Skeletal muscle cell (primary cell): Measurements from ENCODE around the gene PFKFB2.
A peak's percentile ranks its signal among the peaks of the same experiment; 100 is the strongest.

Source experiments
- DNase-seq: peaks from one replicate; pipeline ENCODE4 v3.0.0-alpha.2; 2010; ENCODE audit warnings: low read depth
- H3K4me3 ChIP-seq: 2 replicates; pipeline ENCODE4 v1.5.1; 2011; ENCODE audit warnings: low read depth, mild to moderate bottlenecking, control low read depth, low read length, moderate library complexity

PFKFB2 gene

DNA sequence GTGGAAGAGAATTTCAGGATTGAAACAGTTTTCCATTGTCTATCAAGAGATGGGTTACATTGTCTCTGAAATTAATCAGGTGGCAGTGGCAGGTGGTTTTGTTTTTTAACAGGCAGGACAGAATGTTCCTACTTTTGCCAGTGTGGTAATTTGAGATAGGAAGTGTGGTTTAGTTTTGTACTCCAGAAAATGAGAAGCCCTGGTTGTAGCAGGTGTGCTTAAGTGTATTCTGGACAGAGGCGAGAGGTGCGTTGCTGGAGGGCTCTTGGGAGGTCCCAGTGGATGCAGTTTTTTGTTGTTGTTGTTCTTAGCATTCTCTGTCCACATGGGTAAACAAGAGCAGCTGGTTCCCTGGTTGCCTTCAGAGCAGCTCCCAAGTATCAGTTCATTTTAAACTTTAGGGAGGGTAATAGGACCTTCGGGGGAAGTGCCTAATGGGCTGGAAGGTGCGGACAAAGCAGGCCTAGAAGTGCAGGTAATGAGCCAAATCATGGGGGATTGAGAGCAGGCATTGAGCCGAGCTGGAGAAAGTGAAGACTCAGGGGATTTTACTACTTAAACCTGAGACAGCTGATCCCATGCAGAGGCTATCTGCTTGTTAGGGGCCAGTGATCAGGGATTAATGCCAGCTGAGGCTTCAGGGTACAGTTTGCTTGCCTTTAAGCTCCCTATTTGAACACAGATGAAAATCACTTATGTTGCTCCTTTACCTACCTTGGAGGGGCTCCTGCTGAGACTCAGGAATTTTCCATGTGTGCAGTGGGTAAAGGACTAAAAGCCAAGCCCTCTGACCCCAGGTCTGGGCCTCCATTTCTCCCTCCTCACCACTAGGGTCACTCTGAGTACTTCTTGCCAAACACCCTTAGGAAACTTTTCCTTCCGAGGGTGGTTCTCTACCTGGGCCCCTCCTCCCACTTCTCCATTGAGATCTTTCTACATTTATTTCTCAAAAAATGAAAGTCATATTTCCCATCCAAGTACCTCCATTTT is 6.1 kb downstream of the PFKFB2 start:
- peak; percentile 14 for DNase-seq
- no peak overlapping the region for H3K4me3 ChIP-seq

DNA sequence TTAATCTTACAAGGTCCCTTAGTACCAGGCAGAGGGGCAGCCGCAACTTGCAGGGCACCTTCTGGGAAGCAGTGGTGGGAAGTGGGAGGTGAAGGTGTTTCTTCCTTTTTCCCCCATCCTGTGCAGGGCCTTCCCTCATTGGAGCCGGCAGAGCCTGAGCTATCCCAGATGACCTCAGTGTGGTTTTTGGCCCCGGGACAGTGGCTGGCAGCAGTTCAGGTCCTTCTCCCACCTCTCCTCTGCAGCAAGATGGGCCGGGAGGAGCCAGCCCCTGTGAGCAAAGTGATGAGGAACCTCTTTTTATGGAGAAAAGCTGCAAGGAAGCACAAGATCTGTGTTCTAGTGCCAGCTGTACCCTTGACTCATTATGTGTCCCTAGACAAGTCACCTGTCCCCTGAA is 6.8 kb downstream of the PFKFB2 start:
- no peak overlapping the region for H3K4me3 ChIP-seq
- no peak for DNase-seq

GRCh38 chr1:207060596-207060995 is 7.5 kb downstream of the PFKFB2 start:
- H3K4me3 ChIP-seq: no peak overlapping the region
- DNase-seq: no peak

- H3K4me3 ChIP-seq: no peak overlapping the region
Measured at GRCh38 chr1:207062058-207062457, 9.0 kb downstream of the PFKFB2 start.

DNA sequence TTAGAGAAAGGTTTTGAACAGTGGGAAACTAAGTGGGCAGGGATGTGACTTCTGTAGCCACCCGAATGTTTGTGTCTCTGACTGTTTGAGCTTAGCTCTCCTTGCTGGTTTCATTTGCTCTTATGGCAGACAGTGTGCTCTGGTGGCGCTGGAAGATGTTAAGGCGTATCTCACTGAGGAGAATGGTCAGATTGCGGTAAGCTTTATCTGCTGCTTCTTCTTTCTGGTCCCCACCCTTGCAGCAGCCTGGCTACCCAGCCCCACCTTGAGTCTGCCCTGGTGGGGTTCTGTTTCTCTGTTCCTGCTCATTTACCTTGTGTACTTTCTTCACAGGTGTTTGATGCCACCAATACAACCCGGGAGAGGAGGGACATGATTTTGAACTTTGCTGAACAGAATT is 9.9 kb downstream of the PFKFB2 start:
- H3K4me3 ChIP-seq: no peak overlapping the region
- DNase-seq: no peak

More at GRCh38 chr1:207062058-207062457, 9.0 kb downstream of the PFKFB2 start:
- no peak for DNase-seq

- H3K4me3 ChIP-seq: no peak overlapping the region
- no peak for DNase-seq
Measured at GRCh38 chr1:207064561-207064960, 11.5 kb downstream of the PFKFB2 start.

- DNase-seq: no peak
- no peak overlapping the region for H3K4me3 ChIP-seq
Measured at GRCh38 chr1:207067185-207067584, 14.1 kb downstream of the PFKFB2 start.

- DNase-seq: no peak
- H3K4me3 ChIP-seq: no peak overlapping the region
Measured at GRCh38 chr1:207067665-207068064, 14.6 kb downstream of the PFKFB2 start.

- H3K4me3 ChIP-seq: no peak overlapping the region
- no peak for DNase-seq
Measured at GRCh38 chr1:207069061-207069460, 16.0 kb downstream of the PFKFB2 start.

- no peak overlapping the region for H3K4me3 ChIP-seq
- no peak for DNase-seq
Measured at GRCh38 chr1:207069858-207070506, 16.9 kb downstream of the PFKFB2 start.

- no peak for DNase-seq
- no peak overlapping the region for H3K4me3 ChIP-seq
Measured at GRCh38 chr1:207070811-207071210, 17.7 kb downstream of the PFKFB2 start.

GRCh38 chr1:207071426-207071825 is 18.4 kb downstream of the PFKFB2 start:
- H3K4me3 ChIP-seq: no peak overlapping the region
- no peak for DNase-seq

DNA sequence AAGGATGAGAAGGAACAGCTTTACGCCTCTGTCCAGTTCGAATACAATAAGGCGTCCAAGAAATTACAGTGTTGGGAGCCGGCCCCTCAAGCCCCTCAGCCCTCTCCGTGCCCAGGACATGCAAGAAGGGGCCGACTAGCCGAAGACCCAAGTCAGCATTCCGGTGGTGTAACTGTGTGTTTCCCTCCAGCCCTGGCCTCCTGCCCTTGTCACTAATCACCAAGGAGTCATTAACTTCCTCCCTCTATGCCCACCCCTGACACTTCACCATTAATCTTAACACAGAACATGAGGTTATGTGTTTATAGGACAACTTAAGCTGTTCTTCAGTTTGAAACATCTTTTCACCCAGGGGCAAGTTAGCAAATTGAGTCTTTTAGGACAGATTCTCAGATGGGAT is 19.2 kb downstream of the PFKFB2 start:
- no peak for DNase-seq
- no peak overlapping the region for H3K4me3 ChIP-seq

- H3K4me3 ChIP-seq: no peak overlapping the region
- DNase-seq: no peak
Measured at GRCh38 chr1:207073906-207074820, 21.1 kb downstream of the PFKFB2 start.

DNA sequence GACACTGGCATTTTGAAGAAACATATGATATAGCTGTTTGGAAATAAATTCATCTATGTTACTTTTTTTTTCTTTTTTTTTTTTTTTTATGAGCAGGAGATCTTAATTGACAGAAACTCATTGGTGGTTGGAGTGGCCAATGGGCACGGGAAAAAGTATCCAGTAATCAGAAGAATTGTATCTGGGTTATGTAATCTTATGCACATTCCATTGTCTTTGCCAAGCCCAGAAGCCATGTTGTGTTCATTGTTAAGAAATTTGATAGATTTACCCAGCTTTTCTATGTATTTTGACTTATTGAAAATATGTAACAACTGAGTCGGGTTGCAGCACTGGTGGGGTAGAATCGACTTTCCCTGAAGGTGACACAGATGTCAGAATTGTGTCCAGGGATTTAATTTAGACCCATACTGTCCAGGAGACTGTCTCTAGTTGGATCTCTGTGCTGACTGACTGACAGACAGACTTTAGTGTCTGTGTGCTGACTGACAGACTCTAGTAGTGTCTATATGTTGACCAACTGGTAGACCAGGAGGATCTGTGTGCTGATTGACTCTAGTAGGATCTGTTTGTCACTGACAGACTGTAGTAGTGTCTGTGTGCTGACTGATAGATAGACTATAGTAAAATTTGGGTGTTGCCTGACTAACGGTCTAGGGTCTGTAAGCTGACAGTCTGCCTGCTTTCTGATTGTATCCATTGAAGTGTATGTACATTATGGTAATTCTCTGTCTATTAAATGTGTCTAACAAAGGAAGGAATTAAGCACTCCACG is 23.3 kb downstream of the PFKFB2 start:
- DNase-seq: no peak

GRCh38 chr1:207077012-207077411 is 23.9 kb downstream of the PFKFB2 start:
- no peak for DNase-seq
- no peak overlapping the region for H3K4me3 ChIP-seq

More for the DNA sequence above, 23.3 kb downstream of the PFKFB2 start:
- no peak overlapping the region for H3K4me3 ChIP-seq

DNA sequence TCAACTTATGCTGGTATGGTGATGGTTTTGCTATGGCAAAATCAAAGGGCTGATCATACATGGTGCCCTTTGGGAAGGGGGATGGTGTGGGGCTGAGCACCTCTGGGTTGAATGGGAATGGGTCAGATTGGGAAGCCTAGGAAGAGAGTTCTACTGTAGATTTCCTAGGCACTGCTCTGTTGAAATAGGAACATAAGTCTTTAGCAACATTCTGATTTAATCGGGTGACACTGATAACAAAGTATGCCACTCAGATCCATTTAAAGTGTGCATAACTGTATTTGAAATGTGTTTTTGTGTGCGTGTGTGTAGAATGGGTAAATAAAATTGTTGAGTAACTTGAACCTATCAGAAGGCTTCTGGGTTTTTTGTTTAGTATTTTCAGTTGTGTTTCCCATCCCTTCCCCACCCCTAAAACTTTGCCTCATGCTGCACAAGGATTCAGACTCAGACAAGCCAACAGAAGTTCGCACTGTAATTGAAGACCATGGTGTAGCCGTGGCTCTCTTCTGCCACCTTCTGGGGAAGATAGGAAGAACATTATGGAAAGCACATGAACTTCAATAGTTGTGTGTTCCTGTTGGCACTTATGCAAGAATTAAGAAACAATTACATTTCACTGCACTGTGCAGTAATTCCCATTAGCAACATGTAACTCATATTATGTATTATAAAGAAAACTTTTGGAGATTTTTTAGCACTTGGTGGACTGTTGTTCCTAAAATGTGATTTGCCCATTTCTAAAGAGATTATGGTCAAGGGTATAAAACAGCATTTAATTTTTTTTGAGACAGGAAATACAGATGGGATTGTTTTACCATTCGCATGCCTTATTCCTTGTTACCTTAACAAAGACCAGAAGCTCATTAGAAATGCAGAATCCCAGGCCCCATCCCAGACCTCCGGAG is 24.6 kb downstream of the PFKFB2 start:
- H3K4me3 ChIP-seq: no peak overlapping the region
- DNase-seq: peak; percentile 22

DNA sequence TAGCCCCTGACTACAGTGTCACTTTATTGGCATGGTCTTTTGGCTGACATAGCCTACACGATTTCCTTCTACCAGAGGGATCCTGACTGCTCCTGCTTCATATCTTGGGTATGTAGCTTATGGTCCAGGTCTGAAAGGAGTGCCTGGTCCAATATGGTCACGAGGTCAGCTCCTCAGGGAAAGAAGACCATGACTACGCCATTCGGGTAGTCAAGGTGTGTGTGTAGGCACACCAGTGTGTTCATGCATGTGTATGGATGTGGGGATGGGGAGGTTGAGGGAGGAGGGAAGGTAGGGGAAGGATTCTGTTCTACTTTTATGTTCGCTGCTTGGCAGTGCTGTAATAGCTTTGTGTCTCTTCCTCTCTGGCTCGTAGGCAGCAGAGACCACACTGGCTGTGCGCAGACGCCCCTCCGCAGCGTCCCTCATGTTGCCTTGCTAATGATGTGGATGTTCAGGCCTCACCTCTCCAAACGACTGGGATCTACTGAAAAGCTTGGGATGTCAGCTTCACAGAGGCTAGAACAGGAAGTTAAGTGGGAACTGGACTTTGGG is 25.6 kb downstream of the PFKFB2 start:
- no peak overlapping the region for H3K4me3 ChIP-seq
- no peak for DNase-seq
